GM10266 (cell line): ENCODE measurements around the gene TNFRSF14.
"Not testable (repeated sequence)": the region's sequence is repeated elsewhere in the genome, so short reads cannot be mapped to it uniquely, and the experiment has no call there.

Experiments
- DNase-seq: peaks from one replicate; pipeline ENCODE4 v3.0.0; 2012; ENCODE audit errors: extremely low spot score
- CTCF ChIP-seq: IDR thresholded peaks from 2 replicates; pipeline ENCODE4 v1.5.1; 2012; ENCODE audit warnings: mild to moderate bottlenecking, low read depth; ENCODE audit not compliant: control insufficient read depth, insufficient read depth; ENCODE audit errors: missing control alignments

Gene TNFRSF14

DNA sequence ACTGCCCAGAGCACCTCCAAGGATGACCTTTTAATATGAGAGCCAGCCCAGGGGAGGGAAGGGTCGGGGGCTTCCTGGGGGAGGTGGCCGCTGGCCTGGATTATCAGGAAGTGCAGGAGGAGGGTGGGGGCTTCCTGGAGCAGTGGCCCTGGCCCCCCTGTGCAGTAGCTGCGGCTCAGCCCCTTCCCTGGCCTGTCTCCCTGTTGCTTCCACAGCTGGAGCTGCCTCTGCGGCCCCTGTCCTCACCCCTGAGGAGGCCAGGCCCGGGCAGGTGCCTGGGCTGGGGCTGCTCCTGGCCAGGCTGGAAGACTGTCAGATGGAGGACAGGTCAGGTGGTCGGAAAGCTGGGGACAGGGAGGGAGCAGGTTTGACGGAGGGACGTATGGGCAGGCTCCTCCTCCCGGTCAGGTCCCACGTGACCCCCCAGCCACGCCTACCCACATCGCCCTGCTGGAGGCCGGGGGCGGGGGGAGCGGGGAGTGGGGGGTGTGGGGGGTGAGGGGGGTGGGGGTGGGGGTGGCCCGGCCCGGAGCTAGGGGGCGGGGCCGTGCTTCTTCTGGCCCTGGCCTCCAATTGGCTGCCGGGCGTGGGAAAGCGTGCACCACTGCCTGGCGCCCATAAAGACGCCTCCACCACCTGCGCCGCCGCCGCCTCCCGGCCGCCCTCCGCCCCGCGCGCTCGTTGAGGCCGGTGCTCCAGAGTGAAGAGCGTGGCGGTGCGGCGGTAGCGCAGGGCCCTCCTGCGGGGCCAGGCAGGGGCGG is 10.2 kb upstream of the TNFRSF14 start:
- no peak for TF ChIP-seq CTCF
- DNase-seq = peak; percentile 98

GRCh38 chr1:2546515-2547209 is 9.5 kb upstream of the TNFRSF14 start:
- peak; percentile 93 for DNase-seq
- TF ChIP-seq CTCF = peak; percentile 7

- DNase-seq = peak; percentile 79
- TF ChIP-seq CTCF = no peak
Observed at GRCh38 chr1:2547210-2548067, 8.7 kb upstream of the TNFRSF14 start.

- DNase-seq = peak; percentile 76
- TF ChIP-seq CTCF = peak; percentile 89
Observed at GRCh38 chr1:2548068-2548589, 8.0 kb upstream of the TNFRSF14 start.

DNA sequence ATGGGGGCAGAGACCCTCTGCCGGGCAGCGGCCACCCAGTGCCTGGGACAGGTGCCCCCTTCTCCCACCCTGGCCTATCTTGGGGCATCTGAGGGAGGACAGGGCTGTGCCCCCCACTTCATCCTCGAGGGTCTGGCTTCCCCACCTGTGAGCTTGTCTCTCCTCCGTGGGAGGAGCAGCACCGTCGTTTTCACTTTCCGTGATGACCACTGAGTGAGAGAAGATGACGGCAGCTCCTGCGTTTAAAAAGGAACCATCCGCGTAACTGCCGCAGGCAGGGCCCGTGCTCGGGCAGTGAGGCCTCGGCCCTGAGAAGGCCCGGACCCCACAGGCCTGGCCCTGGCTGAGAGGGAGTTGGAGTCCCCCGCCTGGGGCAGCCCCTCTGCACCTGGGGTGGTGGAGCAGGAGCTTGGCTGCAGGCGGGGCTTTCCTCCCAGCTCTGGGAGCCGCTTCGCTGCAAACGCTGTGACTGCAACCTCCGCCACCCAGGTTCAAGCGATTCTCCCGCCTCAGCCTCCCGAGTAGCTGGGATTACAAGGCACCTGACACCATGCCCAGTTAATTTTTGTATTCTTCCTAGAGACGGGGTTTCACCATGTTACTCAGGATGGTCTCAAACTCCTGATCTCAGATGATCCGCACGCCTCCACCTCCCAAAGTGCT is 6.7 kb upstream of the TNFRSF14 start:
- DNase-seq = not testable (repeated sequence)

DNA sequence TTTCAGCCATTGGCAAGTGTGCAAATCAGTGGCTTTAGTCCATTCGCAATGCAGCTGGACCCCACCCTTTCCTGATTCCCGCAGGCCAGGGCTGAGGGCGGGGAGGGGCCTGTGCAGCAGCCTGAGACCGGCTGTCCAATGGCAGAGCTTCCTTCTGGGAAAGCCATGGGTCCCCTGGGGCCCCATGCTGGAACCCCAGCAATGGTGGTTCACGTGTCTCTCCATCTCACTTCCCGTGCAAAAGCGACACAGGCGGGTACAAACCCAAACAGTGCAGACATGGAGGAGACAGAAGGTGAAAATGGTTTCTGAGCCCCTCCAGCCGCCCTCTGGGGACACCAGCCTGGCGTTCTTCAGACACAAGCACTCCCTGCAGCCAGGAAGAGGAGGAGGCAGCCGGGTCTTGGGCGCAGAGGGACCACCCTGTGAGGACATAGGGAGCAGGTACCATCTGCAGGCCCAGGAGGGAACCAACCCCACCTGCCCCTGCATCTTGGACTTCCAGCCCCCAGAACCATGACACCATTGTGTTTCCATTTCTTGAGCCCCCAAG is 5.8 kb upstream of the TNFRSF14 start:
- not testable (repeated sequence) for DNase-seq

- DNase-seq = not testable (repeated sequence)
Observed at GRCh38 chr1:2551544-2551943, 4.6 kb upstream of the TNFRSF14 start.

DNA sequence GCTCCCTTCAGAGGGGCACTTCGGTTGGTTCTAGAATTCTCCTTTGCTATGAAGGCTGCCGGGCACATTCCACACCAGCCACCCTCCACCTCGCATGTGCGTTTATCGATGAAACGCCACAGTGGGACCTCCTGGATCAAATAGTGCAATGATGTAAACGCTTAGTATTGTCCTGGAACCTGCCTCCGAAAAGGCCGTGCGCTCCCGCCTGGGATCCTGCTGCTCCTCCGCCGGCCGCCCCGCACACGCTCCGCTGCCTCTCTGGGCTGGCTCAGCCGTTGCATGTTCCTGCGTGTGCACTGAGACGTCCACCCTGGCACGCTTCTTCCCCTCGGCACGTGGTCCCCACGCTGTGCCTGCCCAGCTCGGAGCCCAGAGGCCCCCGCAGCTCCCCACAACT is 4.0 kb upstream of the TNFRSF14 start:
- DNase-seq = no peak

GRCh38 chr1:2553076-2553475 is 3.1 kb upstream of the TNFRSF14 start:
- not testable (repeated sequence) for DNase-seq

More for the DNA sequence above, 4.0 kb upstream of the TNFRSF14 start:
- no peak for TF ChIP-seq CTCF
